CD4-positive, alpha-beta T cell treated with Interleukin-4 for 4 hours (primary cell): ENCODE data around the gene GIMAP4.
A peak's percentile ranks its signal among the peaks of the same experiment; 100 is the strongest.
"Not testable (repeated sequence)": the region's sequence is repeated elsewhere in the genome, so short reads cannot be mapped to it uniquely, and the experiment has no call there.

Experiments used
- DNase-seq: peaks from one replicate; pipeline ENCODE4 v3.0.0-alpha.2; 2020

GIMAP4 gene

DNA sequence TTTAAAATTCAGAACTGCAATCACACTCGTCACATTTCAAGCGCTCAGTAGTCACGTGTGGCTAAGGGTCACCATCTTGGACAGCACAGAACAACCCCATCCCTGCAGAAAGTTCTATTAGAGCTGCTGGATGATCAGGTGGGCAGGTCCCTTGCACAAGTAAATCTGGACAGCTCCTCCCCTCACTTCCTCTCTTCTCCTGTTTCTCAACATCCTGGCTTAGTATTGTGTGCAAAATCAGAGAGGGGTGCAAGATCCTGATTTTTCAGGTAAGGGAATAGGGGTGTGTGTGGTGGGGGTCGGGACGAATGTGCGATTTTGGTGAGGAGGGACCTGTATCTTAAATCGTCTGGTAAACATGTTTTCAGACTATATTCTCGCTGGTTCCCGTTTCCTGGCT is at the start of gene GIMAP4:
Gene GIMAP4, plus strand, starts transcription at position 222 of the 400 bp plus-strand sequence. CDS start 2,512 bp downstream, outside the sequence.
- DNase-seq, result peak; percentile 75

DNA sequence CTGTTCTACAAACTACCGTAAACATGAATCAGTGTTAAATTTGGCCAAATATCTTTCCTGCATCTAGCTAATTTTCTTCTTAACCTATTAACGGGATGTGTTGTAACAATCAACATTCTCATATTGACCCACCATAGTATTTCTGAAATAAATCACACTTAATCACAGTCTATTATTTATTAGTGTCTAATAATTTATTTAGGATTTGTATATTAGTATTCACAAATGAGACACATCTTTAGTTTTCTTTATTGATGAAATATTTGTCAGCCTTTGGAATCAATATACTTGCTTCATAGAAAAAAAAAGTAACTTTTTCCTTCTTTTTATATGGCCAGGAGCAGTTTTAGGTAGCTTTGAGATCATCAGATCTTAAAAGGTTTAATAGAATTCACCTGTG is 47.9 kb upstream of the GIMAP4 start:
- no peak for DNase-seq

DNA sequence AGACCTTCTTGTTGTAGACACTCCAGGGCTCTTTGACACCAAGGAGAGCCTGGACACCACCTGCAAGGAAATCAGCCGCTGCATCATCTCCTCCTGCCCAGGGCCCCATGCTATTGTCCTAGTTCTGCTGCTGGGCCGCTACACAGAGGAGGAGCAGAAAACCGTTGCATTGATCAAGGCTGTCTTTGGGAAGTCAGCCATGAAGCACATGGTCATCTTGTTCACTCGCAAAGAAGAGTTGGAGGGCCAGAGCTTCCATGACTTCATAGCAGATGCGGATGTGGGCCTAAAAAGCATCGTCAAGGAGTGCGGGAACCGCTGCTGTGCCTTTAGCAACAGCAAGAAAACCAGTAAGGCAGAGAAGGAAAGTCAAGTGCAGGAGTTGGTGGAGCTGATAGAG is 47.0 kb upstream of the GIMAP4 start:
- peak; percentile 35 for DNase-seq

DNA sequence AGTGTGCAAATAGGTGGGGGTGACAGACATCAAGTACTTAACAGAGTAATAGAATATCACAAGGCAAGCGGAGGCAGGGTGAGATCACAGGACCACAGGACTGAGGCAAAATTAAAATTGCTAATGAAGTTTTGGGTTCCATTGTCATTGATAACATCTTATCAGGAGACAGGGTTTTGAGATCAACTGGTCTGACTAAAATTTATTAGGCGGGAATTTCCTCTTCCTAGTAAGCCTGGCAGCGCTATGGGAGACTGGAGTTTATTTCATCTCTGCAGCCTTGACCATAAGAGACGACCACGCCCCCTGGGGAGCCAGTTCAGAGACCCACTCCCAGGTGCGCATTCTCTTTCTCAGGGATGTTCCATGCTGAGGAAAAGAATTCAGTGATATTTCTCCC is 44.3 kb upstream of the GIMAP4 start:
- DNase-seq, result not testable (repeated sequence)

DNA sequence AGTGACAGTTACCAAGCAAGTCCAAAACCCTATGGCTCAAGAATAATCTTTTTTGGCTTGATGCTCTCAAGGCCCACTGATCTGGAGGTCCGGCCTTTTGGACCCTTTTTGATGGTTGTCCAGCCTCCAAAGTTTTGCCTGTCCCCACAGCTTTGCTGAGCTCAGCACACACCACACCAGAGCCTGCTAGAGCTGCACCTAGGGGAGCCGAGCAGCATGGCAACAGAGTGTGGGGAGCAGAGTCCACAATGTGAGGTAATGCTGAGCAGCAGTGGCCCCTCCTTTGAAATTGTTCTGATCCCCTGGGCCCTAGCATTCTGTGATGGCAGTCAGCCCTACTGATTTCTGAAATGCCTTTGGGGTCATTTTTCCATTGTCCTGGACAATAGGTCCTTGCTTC is 43.2 kb upstream of the GIMAP4 start:
- DNase-seq, result no peak

DNA sequence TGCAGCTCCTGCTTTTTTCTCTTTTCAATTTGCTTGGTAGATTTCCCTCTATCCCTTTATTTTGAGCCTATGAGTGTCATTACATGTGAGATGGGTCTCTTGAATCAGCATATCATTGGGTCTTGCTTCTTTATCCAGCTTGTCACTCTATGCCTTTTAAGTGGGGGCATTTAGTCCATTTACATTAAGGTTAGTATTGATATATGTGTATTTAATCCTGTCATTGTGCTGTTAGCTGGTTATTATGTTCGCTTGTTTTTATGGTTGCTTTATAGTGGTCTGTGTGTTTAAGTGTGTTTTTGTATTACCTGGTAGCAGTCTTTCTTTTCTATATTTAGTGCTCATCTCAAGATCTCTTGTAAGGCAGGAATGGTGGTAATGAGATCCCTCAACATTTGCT is 35.5 kb upstream of the GIMAP4 start:
- no peak for DNase-seq

DNA sequence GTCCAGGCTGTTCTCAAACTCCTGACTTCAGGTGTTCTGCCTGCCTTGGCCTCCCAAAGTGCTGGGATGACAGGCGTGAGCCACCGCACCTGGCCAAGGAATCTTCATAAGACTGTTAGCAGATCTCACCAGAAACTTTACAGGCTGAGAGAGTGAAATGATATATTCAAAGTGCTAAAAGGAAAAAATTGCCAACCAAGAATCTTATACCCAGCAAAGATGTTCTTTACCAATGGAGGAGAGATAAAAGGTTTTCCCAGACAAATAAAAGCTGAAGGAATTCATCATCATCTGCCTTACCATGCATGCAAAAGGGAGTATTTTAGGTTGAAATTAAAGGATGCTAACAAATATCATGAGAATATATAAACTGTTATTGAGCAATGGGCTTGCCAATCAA is 28.9 kb upstream of the GIMAP4 start:
- DNase-seq, result no peak

DNA sequence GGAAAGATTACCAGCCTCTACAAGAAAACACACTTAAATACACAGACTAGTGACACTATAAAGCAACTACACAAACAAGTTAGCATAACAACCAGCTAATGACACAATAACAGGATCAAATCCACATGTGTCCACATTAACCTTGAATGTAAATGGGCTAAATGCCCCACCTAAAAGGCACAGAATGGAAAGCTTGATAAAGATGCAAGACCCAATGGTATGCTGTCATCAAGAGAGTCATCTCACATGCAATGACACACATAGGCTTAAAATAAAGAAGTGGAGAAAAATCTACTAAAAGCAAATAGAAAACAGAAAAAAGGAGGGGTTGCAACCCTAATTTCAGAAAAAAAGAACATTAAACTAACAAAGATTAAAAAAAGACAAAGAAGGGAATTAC is 14.0 kb upstream of the GIMAP4 start:
- DNase-seq, result no peak

DNA sequence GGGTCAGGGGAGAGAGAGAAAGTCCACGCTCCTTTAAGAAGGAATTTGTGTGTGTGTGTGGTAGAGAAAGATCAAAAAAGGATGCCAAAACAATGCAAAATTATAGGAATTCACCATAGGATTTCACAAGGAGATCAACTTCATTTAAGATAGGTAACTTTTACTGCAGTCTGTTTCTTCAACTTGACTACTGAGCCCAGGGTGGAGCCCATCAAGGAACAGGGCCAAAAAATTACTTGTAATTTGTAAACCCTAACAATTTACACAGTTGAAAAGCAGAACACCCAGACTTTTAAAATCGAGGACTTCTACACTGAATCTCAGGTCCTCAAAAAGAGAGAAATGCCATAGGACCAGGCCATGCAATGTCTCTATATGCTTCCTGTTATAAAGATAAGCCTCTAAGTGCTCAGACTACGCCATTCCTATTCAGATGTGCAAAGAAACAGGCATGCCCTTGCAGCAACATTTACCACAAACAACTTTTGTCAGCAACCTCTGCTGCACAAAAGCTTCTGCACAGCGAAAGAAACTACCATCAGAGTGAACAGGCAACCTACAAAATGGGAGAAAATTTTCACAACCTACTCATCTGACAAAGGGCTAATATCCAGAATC is 10.6 kb upstream of the GIMAP4 start:
- DNase-seq, result peak; percentile 90

DNA sequence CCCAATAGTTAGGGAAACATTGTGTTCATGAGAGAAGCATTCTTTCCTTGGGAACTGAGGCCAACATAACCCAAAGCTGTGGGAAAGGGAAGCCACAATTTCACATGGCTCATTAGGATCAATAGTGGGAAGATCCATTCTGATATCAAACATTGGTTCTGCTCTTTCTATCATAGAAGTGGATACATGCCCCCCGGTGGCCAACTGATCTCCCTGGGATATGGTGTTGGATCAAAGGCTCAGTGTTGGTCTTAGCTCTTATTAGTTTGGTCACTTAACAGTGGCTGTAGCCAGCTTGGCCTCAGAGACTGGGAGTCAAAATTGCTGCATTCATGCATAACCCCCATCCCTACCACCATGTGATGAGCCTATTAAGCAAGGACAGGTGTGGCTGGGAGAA is 6.7 kb upstream of the GIMAP4 start:
- no peak for DNase-seq

DNA sequence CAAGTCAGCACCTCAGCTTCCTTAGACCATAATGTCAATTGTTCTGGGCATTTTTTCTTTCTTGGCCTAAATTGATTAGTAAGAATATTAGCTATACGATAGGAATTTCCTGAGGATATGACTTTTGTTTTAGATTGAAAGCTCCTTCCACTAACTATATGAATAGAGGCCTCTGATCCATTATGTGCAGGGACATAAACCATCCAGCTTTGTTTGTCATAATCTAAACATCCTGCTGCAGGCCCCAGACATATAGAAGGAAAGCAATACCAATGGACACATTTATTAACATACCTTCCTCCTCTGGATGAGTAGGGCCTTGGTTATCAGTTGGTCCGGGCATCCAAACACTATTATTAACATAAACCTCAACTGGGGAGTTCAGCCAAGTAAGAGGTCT is 4.3 kb upstream of the GIMAP4 start:
- DNase-seq, result no peak

DNA sequence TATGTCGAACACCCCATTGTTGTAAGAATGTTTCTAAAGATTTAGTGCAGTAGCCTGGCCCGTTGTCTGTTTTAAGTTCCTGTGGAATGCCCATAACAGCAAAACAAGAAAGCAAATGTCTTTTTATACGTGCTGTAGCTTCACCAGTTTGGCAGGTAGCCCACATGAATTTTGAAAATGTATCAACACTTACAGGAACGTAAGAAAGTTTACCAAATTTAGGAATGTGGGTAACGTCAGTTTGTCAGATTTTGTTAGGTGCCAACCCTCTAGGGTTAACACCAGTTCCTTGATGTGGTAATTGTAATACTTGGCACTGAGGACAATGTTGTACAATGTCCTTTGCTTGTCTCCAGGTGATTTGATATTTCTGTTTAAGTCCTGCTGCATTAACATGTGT is 3.2 kb upstream of the GIMAP4 start:
- peak; percentile 52 for DNase-seq

DNA sequence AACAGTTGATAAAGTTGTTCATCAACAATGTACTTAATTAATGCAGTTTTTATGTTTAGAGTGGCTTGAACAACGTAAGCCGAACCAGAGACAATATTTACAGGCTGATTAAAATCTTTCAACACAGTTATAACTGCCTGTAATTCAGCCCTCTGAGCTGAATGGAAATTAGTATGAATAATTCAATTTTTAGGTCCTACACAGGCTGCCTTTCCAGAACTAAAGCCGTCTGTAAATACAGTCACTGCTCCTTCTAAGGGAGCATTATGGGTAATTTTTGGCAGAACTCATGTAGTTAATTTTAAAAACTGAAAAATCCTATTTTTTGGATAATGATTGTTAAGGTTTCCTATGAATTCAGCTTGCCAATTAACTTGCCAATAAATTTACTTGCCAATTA is 2.6 kb upstream of the GIMAP4 start:
- no peak for DNase-seq

DNA sequence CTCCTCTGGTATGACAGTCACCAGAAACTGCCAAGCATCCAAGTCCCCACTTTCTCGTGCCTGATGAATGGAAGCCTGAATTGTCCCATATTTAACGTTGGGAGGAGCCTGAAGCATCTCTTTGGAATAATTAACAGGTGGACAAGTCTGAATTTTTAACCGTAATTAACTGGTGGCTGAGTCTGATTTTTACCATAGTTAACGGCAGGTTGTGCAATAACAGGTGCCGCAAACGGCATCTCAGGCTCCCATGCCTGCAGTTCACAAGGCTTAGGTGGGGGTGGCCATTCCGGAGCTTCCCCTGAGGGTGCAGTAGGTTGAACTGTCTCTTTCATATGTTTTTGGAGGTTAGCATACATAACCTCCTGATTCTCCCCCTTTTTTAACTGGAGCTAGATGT is 2.0 kb upstream of the GIMAP4 start:
- no peak for DNase-seq

DNA sequence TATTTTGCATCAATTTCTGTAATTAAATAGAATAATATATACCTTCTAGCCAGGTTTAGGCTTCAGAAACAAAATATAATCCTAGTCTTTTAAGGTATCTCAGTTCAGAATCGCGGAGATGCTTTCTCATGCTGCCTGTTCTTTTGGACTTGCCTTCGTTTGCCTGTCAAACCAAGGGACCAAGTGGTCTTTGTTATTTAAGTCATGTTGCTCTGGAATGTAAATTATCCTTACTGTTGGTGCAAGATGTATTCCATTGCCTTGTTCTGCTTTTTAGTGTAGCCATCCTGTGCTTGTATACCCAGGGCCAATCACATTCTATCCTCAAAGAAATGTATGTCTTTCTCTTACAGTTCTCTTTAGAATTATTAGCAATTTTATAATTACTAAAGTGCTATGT is 1.1 kb upstream of the GIMAP4 start:
- no peak for DNase-seq

DNA sequence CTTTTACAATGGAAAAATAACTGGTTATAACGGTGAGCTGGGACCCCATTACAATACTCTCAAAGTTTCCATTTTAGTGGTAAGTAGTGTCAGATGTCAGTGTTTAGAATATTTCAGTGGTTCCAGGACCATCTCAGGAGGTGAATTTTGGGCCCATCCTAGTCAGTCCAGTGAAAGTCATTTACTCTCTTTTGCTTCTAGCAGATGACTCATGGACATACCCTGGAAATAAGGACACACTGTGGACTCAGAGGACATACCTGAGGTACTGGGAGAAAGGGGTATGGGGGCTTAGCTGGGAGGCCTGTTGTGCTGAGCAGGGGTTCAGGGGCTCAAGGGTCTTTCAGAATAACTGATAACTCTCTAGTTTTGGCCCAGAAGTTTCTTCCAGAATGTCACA is 618 bp upstream of the GIMAP4 start:
- no peak for DNase-seq

DNA sequence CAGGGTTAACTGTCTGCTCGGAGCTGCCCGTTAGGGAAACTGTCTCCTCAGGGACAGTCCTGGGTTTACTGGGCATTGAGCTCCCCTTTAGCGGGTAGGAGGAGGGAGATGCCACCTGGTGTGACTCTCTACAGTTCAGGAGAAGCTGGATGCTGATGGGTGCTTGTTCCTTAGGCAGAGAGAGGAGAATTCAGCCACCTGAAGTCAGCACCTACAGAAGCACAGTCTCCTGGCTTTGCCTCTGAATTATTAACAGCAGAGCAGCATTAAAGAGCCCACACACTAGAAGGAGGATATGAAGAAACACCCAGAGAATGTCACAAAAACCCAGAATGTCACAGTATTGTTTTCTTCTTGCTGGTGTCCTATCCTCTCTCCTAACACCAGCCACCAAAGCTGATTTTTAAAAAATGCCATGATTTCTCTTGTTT is 696 bp downstream of the GIMAP4 start:
- DNase-seq, result peak; percentile 51

DNA sequence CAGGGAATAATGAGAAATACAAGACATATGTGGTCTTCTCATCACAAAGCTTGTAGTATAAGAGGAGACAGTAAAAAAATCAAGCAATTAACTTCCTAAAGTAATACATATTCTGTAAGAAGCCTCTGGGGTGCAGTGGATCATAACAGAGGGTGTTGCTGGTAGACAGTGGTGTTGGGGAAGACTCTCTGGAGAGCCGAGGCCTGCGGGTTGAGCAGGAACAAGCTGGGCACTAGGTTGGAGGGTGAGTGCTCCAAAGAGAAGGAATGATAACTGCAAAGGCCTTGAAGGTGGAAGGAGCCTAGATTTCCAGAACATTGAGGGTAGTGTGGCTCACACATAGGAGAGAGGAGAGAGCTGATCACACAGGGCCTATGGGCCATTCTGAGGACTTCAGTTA is 1.5 kb downstream of the GIMAP4 start:
- DNase-seq, result peak; percentile 72

DNA sequence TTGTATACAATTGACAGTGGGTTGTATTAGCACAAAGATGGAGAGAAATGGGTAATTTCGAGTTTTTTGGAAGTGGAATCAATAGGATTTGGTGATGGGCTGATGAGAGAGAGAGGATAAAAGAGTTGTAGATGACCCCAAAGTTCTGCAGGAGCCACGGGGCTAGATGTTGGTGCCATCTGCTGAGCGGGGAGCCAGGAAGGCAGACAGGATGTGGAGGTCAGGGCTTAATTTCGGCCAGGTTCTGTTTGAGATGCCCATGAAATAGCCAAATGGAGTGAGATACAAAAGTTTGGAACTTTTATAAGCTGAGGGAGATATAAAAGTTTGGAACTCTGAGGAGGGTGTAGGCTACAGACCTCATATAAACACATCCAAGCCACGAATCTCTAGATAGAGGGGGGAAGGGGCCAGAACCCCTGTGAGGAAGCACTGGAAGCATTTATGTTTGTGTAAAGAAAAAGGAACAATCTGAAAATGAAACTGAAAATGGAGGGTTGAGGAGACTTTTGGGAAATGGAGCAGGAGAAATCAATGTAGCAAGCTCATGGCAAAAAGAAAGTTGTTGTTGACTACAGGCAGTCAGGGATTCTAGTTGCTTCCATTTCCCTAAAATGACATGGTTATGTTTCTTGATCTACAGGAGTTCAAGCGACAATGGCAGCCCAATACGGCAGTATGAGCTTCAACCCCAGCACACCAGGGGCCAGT is 2.2 kb downstream of the GIMAP4 start:
- DNase-seq, result no peak

DNA sequence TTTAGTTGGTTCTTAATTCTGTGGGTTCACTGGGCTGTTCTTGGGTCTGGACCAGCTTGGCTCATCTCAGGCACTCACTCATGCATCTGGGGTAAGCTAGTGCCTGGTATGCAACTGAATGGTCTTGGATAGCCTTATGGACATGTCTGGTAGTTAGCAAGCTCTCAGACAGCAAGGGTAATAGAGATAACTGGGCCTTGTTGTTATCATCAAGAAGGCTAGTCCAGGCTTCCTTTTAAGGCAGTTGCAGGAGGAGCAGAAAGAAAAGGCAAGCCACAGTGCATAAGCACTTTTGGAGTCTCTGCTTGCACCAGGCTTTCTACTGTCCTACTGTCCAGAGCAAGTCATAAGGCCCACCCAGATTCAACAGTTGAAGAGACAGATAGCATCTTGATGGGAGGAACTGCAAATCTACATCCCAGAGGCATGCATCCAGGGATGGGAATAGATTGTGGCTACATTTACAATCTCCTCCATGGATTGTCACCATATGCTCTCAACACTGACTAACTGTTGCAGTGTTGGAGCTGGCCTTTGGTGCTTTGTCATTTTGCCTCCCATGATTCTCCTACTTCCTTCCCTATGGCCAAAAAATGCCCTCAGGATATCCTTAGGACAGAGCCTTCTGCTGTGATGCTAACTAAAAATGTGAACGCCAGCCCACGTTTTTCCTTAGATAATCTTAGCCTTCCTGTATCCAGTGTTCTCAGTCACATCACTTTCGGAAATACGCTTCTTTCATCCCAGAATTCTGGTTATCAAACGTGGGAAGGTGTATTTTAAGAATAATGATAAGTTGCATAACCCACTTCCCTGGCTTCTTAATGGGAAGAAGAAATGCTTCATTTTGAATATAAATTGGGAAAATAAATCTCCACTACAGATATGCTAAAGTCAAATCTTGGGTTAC is 3.6 kb downstream of the GIMAP4 start:
- no peak for DNase-seq

DNA sequence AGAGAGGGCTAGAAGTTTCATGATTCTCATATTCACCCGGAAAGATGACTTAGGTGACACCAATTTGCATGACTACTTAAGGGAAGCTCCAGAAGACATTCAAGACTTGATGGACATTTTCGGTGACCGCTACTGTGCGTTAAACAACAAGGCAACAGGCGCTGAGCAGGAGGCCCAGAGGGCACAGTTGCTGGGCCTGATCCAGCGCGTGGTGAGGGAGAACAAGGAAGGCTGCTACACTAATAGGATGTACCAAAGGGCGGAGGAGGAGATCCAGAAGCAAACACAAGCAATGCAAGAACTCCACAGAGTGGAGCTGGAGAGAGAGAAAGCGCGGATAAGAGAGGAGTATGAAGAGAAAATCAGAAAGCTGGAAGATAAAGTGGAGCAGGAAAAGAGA is 5.3 kb downstream of the GIMAP4 start:
- DNase-seq, result no peak

DNA sequence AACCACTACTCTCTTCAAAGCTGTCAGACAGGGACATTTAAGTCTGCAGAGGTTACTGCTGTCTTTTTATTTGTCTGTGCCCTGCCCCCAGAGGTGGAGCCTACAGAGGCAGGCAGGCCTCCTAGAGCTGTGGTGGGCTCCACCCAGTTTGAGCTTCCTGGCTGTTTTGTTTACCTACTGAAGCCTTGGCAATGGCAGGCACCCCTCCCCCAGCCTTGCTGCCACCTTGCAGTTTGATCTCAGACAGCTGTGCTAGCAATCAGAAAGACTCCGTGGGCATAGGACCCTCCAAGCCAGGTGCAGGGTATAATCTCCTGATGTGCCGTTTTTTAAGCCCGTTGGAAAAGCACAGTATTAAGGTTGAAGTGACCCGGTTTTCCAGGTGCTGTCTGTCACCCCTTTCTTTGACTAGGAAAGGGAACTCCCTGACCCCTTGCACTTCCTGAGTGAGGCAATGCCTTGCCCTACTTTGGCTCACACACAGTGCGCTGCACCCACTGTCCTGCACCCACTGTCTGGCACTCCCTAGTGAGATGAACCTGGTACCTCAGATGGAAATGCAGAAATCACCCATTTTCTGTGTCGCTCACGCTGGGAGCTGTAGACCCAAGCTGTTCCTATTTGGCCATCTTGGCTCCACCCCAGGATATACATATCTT is 12.9 kb downstream of the GIMAP4 start:
- peak; percentile 36 for DNase-seq
